ENCODE data around the gene MON2.
"Not testable (repeated sequence)": the region's sequence is repeated elsewhere in the genome, so short reads cannot be mapped to it uniquely, and the experiment has no call there.

Gene MON2

DNA sequence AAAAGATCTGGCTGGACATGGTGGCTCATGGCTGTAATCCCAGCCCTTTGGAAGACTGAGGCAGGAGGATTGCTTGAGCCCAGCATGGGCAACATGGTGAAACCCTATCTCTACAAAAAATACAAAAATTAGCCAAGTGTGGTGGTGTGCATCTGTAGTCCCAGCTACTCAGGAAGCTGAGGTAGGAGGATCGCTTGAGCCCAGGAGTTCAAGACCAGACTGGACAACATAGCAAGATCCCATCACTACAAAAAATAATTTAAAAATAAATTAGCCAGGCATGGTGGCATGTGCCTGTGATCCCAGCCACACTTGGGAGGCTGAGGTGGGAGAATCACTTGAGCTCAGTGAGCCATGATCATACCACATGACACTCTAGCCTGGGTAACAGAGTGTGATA lies 92.7 kb downstream of the MON2 start:
- not testable (repeated sequence) for FAIRE-seq

DNA sequence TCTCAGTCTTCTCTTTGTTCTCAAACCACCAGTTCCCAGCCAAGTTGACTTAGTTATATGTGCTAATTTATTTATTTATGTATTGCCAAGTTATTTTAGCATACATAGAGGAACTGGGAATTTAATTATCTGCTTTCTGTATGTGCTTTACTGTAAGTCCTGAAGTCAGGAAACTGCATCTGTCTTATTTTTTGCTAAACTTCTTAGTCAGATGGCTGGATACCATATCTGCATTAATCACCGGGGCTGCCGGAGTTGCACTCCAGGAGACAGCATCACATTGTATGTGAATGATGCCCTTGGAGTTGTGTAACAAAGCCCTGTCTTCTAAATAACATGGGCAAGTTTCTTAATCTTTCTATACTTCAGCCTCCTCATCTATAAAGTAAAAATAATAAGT lies 96.2 kb downstream of the MON2 start:
- FAIRE-seq: no peak

DNA sequence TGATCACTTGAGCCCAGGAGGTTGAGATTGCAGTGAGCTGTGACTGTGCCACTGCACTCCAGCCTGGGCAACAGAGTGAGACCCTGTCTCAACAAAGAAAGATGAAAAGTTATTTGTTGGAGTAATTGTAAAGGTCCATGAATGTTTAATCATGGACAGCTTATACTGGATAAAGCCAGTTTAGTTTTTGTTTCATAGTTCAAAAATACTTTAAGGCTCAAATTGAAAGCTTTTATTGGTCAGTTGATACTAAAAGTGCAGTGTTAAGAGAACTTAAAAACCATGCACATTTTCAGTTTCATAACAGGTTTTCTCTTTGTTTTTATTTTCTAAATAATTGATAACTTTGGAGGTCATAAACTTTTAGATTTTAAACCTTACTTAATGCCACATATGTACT lies 108.4 kb downstream of the MON2 start:
- no peak for FAIRE-seq

DNA sequence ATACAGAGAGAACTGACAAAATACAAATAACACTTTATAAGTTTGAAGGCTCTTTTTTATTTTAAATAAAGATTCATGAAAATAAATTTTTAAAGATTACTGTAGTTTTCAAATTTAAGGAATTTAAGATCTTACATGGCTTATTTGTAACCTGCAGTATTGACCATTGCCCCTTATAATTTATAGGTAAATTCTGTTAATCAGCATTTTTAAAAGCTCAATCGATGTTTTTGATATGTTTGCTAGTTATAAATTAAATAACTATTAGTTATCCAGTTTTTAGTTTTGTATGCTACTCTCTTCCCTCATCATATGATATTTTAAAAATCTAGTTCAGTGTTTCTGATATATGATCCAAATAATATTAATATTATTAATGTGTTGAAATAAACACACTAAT lies 109.9 kb downstream of the MON2 start:
- FAIRE-seq: no peak

DNA sequence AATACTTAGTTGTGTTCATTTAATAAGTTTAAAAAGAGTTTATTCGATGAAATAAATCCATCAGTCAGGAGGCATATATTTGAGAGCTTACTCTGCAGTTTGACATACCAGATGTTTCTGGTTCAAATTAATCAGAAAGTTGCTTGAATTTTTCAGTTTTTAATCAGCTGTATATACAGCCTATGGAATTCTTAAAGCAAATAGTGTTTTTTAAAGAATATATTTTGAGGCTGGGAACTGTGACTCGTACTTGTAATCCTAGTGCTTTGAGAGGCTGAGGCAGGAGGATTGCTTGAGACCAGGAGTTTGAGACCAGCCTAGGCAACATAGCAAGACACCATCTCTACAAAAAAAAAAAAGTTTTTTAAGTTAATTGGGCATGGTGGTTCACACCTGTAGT lies 112.1 kb downstream of the MON2 start:
- FAIRE-seq: no peak

DNA sequence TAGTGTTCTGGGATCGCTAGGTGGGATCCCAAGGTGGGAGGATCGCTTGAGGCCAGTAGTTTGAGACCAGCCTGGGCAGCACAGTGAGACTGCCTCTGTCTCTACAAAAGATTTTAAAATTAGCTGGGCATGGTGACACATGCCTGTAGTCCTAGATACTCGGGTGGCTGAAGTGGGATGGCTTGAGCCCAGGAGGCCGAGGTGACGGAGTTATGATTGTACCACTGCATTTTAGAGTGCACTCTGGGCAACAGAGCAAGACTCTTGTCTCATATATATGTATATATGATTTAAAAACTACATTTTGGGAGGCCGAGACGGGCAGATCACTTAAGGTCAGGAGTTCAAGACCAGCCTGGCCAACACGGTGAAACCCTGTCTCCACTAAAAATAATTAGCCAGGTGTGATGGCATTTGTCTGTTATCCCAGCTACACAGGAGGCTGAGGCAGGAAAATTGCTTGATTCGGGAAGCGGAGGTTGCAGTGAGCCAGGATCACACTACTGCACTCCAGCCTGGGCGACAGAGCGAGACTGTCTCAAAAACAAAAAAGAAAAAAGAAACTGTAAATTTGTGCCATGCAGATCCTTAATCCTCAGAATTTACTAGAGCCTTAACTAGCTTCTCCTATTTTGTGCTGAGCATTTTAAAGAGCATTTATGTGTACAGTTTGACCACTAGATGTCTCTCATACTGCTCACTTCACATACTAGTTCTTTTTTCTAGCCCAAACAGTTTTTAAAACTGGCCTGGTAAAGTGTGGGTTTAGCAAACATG lies 114.8 kb downstream of the MON2 start:
- FAIRE-seq: no peak

DNA sequence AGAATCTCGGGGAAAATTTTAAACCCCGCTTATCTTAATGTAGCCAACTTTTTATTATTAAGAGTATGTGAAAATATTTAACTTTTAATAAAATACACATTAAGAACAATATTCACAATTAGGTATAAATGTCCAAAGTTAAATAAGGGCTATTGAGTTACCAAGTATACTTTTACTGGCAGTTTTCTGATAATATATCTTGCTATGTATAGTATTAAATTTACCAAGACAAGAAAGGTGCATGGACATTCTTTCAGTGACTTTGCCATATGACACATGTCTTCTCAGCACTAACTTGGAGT lies 115.4 kb downstream of the MON2 start:
- no peak for FAIRE-seq

DNA sequence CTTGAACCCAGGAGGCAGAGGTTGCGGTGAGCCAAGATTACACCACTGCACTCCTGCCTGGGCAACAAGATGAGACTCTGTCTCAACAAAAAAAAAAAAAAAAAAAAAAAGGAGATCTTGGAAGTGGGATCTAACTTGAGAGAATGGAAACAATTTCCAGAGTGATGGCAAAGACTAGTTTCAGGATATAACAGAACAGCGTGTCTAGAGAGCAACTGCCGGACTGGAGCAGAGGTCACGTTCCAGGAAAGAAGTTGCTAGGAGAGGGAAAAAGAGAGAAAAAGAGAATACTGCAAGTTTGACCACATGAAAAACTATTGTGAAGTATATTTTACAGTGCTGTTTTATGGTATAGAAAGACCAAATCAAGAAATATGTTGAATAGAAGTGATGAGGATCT lies 118.0 kb downstream of the MON2 start:
- no peak for FAIRE-seq

DNA sequence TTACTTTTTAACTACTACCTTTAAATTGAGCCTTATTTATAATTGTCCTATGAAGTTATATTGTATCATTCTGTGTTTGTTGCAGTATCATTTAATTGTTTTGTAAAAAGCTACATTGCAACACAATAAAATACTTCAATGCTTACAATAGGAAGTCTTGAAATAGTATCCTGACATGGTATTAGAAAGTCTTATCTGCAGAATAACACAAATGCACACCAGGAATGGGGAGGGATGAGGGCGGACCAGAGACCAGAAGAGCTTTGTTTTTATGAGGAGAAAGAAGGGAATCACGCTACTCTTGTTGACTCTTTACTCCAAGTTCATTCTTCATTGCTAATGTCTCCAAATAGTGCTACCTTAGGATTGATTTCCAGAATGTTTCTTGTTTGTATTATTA lies 120.2 kb downstream of the MON2 start:
- FAIRE-seq: no peak

DNA sequence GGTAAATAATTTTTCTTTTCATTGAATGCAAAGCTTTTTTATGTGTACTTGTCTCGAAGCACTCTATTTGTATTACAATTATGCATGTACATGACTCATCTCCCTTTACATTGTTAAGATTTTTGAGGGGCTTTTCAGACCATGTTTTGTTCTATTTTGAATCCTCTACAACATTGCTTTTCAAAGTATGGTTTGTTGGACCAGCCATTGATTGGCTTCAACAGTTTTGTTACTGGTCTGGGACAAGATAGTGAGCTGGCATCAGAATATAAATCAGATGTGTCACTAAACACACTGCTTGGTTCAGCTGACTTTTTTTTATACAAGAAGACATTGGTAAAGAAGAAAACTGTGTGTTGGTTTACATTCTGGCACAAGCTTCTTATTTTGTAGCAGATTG lies 122.3 kb downstream of the MON2 start:
- no peak for FAIRE-seq

DNA sequence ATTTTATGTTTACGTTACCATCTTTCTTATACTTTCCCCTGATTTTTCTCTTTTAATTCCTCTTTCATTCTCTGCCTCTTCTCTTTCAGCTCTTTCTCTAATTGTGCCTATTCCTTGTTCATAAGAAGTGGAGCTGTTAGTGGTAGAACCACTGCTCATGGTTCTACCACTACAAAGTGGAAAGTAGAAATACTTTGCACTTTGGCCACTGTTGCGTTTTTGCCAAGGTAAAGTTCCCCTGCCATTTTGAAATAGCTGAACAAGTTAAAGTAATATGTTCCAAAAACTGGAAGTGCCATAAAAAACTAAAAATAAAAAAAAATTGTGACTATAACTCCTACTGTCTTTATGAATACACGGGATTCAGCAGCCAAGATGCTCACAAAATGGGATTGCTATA lies 130.6 kb downstream of the MON2 start:
- FAIRE-seq: no peak

DNA sequence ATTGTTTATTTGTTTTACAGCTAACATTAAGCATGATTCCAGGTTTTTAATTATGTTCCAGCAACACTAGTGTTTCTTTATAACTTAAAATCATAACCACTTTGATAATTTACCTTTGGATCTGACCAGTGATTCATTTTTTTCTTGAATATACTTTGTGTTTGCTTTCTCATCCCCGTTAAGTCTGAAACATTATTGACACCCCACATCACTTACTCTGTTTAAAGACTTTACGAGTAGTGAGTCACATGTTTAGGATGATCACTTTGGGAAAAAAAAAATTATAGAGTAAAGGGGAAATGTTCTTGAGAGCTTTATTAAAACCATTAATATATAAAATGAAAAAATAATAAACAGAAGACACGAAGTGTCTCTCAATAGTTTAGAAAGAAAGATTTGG lies 132.2 kb downstream of the MON2 start:
- FAIRE-seq: no peak

DNA sequence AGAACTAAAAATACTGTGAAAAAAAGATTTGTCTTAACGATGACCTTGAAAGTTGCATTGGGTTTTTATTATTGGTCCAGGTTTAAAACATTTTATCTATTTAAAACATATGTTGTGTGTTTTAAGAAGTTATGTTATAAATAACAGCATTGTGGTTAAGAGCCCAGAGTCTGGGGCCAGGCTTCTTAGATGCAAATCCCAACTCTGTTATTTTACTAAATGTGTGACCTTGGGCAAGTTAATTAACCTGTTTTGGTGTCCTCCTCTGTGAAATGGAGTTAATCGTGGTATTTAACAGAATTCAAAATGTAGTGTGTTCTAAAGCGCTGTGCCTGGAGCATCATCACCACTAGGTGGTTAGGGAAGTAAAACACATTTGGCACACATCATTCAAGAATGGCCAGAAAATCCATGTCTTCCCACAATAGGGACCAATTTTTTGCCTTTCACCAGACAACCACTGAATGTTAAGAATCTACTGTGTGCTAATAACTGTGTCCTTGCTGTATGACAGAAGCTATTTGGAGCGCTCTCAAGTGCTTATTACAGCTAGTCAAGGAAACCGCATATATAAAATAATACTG lies 133.3 kb downstream of the MON2 start:
- no peak for FAIRE-seq

DNA sequence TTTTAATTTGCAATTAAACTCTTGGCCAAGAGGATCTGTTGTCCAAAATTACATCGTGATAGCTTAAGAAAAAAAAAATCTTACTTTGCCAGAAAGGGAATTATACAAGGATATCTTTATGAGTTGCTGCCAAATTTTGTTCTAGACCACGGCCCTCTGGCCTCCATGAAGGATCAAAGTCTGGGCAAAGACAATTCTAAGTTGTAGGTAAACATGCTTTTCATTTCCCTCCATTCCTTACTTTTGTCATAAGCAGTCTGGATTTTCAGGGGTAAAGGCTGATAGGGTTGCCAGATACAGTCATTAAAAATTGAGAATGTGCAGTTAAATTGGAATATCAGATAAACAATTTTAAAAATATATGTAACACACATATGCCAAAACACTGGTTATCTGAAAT lies 135.1 kb downstream of the MON2 start:
- no peak for FAIRE-seq

DNA sequence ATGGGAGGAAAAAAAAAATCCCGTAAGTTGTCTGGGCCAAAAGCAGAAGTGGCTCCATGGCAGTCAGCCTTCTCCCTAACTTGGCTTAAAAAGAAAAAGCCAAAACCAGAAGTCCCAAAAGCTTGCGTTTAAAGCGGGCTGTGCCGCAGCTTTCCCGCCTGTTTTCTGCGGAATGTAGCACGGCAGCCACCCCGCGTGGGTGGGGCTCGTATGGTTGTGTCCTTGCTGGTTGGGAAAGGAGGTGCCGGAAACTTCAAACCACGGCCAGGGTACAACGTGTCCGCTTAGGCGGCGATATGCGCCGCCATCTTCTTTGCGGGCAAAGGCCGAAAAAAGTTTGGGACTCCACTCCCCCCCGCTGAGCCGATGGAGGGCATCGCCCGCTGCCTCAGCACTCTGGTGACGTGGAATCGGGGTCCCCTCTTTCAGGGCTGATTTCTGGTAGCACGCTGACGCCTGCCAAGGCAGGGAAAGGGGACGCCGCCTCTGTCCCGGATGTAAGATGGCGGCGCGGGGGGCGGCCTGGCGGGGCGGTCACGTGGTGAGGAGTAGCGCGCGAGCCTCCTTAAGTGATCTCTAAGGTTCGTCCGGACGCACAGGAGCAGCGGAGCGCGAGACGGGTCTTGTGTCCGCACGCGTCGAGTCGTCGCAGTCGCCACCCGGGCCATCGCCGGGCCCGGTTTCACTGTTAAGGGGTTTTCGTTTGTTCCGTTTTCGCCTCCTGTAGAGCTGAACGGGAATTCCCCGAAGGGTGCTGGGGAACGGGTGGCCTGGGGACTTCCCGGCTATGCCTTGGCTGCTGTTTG lies 135.8 kb downstream of the MON2 start:
- no peak for FAIRE-seq

DNA sequence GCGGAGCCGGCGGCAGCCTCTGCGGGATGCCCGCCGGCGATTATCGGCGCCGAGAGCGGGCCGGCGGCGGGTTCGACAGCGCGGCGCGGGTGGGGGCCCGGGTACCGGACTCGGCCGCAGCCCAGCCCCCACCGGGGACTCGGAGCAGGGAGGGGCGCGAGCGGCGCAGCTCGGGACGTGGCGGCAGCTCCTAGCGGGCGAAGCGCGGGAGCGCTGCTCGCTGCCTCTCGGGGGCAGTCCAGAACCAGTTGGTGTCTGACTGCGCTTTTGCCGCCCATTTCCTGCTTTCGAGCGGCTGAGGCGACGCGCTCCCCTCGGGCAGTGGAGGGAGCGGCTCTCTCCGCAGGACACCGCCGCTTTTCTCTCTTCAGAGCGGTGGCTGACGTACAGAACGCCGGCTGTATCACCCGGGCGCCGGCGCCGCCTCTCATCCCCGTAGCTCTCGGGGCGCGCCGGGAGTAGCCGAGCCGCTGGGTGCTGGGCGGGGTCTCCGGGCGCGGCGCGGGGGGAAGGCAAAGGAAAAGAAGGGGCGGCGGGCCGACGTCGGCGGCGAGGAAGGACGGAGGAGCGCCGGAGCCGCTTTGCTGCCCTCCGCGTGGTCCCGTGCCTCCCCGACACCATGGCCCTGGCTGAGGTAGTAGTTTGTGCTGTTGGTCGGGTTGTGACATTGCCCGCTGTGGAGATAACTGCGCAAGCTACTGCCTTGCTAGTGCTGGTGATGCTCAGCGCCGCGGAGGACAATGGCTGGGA lies 136.6 kb downstream of the MON2 start:
- FAIRE-seq: no peak

DNA sequence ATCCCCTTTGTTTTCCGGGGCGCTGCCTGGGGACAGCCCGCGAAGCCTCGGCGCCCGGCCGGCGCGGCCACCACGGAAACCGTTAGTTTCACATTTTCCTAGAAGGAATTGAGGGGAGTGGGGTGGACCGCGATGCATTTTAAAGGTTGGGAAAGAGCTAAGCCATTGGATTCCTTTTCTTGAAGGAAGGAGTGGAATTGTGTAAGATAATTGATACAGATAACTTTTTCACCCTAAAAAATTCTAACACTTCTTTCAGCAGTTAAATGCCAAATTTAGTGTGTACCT lies 137.1 kb downstream of the MON2 start:
- no peak for FAIRE-seq

DNA sequence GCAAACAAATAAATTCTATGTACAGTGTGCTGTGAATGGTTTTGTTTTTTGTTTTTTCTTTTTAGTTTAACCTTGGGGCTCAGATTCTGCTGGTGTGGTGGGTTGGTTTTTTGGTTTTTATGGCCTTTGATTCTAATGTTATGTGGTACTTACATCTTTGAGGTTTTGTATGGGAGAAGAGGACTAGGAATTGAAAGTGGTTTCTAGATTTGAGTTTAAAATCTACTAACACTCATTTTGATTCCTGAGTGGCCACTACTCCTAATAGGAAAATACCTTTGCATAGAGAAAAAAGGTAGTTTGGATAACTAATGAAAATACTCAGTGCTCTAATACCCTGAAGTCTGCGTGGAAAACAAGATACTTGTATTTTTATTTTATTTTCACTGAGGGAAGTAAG lies 137.7 kb downstream of the MON2 start:
- no peak for FAIRE-seq

DNA sequence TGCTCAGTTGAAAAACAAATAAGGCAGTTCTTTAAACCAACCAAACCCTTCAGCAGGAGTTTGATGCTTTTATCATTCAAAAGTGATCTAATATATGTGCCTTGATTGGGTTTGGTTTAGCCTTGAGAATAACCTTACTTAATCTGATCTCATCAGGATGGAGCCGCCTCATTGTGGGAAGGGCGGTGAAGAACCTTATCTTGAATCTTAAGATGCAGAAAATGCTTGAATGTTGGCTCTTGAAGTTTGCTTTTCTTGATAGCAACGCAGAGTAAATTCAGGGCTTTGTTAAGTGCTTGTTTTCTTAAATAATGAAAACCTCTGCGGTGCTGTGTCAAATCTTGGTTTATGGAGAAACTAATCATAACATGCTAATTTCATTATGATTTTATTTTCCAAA lies 138.2 kb downstream of the MON2 start:
- no peak for FAIRE-seq

DNA sequence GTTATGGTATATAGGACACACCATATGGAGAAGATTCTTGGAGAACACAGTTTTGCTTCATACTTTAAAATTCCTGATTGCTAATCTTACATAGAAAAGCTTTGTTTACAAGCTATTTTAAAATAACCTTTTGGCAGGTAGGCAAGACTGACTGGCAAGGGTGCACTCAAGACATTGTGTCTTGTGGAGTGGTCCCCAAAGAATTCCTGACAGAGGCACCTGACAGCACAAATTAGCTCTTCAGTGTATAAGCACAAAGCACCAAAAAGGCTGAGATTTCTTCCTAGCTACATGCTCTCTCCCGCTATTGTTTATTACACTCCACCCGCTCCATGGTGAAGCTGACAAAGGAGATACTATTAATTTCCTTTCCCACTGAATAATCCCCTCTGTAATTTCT lies 139.4 kb downstream of the MON2 start:
- no peak for FAIRE-seq

DNA sequence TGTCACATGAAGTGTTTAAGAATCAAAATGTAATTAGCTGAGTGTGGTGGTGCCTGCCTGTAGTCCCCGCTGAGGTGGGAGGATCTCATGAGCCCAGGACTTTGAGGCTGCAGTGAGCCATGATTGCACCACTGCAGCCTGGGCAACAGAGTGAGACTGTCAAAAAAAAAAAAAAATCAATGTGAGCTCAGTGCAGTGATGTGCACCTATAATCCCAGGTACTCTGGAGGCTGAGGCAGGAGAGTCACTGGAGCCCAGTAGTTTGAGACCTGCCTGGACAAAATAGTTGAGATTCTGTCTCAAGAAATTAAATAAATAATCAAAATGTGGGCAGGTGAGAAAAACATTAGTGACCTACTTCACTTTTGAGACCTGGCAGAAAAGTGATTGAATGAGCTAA lies 140.0 kb downstream of the MON2 start:
- FAIRE-seq: no peak

DNA sequence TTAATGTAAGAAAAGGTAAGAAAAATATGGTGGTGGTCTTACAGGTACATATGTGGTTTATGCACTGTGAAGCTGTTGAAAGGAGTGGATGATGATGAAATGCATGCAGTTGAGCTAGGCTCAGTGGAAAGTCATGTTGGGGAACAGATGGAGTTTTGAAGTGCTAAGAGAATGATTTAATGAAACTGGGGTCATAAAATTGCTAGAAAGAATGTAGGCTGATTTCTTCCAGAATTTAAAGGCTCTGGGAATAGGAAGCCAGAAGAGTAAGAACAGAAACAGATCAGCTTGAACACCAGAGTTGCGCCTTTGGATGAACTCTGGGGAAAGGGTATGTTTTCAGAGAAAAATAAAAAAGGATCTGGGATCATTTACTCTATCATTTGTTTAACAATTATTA lies 146.5 kb downstream of the MON2 start:
- FAIRE-seq: no peak

DNA sequence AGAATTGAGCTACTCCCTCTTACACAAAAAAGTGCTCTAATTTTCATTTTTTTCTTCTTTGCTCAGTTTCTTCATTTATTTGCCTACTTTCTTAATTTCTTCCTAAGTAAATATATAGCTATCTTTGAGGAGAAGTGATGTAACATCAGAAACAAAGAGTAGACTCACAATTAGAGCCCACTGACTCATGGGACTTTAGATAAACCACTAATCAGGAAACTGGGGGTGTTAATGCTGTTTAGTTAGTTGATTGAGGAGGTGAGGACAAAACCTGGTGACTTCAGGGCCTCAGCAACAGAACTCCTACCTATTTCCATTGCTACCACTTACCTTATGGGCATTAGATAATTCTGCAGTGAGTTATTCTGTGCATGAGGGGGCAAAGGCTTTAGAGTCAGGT lies 151.7 kb downstream of the MON2 start:
- FAIRE-seq: no peak

DNA sequence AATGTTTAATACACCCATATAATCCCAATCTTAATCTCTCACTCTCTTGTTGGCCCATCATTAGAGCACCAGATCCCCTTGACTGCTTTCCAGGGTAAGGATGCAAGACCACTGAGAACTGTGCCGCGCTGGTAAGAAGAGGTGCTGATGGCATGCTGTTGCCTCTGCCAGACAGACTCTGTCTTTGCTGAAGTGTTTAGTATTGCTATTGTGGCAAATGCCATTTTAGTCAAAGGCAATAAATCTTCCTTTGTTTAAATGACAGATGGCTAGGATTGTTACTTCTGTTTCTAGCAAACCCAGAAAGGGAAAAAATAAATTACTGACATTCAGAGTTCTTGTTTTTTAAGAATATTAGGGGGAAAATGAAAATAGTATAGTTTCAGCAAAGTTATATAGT lies 152.3 kb downstream of the MON2 start:
- no peak for FAIRE-seq
